Frontal cortex (tissue), 4 donors: ENCODE data around the gene TSPAN15. TPM values are rescaled to one million over a fixed set of nuclear protein-coding genes. Genes with fewer than 3 reads are reported as not detected.

Source experiments
- DNase-seq, 2 donors: peaks; one replicate each; pipeline ENCODE4 v3.0.0; 2012; ENCODE audit warnings: low spot score in 2 of 2
- FAIRE-seq: peaks from 2 replicates; lab custom pipeline; 2012; peaks lifted over from hg19 to GRCh38; lab: Jason Lieb, UNC
- total RNA-seq: library from RNA; depleted of rRNA; stranded (reverse); fragments of >200 nt; gene quantifications from one replicate; pipeline ENCODE4 v1.2.3, GENCODE V29; 2014
- donor health status: control.
- donor health status: control.
- donor health status: control.

TSPAN15 gene
- total RNA-seq, 1 donor from 2014 or later, result 5.7 TPM

- DNase-seq, result no peak
These were observed 45.3 kb downstream of the TSPAN15 start for GRCh38 chr10:69496352-69497230.

GRCh38 chr10:69497231-69497561 lies 45.9 kb downstream of the TSPAN15 start:
- FAIRE-seq (no peak), DNase-seq (no peak)

More at GRCh38 chr10:69496352-69497230, 45.3 kb downstream of the TSPAN15 start:
- FAIRE-seq, result no peak

GRCh38 chr10:69497611-69498390 lies 46.5 kb downstream of the TSPAN15 start:
- FAIRE-seq (no peak), DNase-seq (no peak)

- no peak for FAIRE-seq
- DNase-seq, result no peak
These were observed 47.6 kb downstream of the TSPAN15 start for GRCh38 chr10:69498711-69499471.

GRCh38 chr10:69499726-69500689 lies 48.7 kb downstream of the TSPAN15 start:
- DNase-seq, result no peak
- no peak for FAIRE-seq

- no peak for FAIRE-seq
These were observed 49.7 kb downstream of the TSPAN15 start for GRCh38 chr10:69500864-69501468.

GRCh38 chr10:69501657-69502056 lies 50.4 kb downstream of the TSPAN15 start:
- no peak for DNase-seq
- FAIRE-seq, result no peak

More at GRCh38 chr10:69500864-69501468, 49.7 kb downstream of the TSPAN15 start:
- no peak for DNase-seq

GRCh38 chr10:69502589-69502988 lies 51.3 kb downstream of the TSPAN15 start:
- FAIRE-seq, result no peak
- DNase-seq, result no peak

- DNase-seq (no peak), FAIRE-seq (no peak)
These were observed 52.0 kb downstream of the TSPAN15 start for GRCh38 chr10:69503001-69503895.

- no peak for DNase-seq
- no peak for FAIRE-seq
These were observed 52.6 kb downstream of the TSPAN15 start for GRCh38 chr10:69503896-69504265.

GRCh38 chr10:69504576-69505250 lies 53.4 kb downstream of the TSPAN15 start:
- FAIRE-seq (no peak), DNase-seq (no peak)

- no peak for DNase-seq
- FAIRE-seq, result no peak
These were observed 54.5 kb downstream of the TSPAN15 start for GRCh38 chr10:69505636-69506318.

GRCh38 chr10:69506487-69506833 lies 55.2 kb downstream of the TSPAN15 start:
- FAIRE-seq, result no peak

GRCh38 chr10:69506834-69507713 lies 55.8 kb downstream of the TSPAN15 start:
- FAIRE-seq (no peak), DNase-seq (no peak)

More at GRCh38 chr10:69506487-69506833, 55.2 kb downstream of the TSPAN15 start:
- DNase-seq, result no peak

- no peak for FAIRE-seq
- no peak for DNase-seq
These were observed 57.6 kb downstream of the TSPAN15 start for GRCh38 chr10:69508738-69509340.
